Stimulated activated CD8-positive, alpha-beta memory T cell treated with anti-CD3 and anti-CD28 coated beads, Interleukin-12 subunit alpha, Interleukin-12 subunit beta, amount 100 ng/mL, for 1 hour (primary cell): ENCODE measurements around the gene PANX2.
"Not testable (repeated sequence)": the region's sequence is repeated elsewhere in the genome, so short reads cannot be mapped to it uniquely, and the experiment has no call there.

Experiments used
- DNase-seq: peaks from one replicate; pipeline ENCODE4 v3.0.0-alpha.2; 2020; ENCODE audit warnings: low read depth

Gene PANX2

DNA sequence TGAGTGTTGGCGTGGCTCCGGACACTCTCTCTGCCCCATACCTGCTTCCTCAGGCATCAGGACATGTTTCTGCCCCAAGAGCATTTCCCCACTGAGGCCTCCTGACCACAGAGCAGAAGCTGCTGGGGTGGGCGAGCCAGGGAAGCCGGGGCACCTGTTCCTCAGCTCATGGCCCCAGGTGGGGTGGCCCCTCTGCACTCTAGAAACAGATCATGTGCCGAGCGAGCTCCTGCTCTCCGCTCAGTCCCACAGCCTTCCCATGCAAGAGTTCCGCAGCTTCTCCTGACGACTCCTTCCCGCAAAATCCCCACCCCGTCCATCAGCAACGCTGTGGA lies 22.4 kb upstream of the PANX2 start:
- no peak for DNase-seq

DNA sequence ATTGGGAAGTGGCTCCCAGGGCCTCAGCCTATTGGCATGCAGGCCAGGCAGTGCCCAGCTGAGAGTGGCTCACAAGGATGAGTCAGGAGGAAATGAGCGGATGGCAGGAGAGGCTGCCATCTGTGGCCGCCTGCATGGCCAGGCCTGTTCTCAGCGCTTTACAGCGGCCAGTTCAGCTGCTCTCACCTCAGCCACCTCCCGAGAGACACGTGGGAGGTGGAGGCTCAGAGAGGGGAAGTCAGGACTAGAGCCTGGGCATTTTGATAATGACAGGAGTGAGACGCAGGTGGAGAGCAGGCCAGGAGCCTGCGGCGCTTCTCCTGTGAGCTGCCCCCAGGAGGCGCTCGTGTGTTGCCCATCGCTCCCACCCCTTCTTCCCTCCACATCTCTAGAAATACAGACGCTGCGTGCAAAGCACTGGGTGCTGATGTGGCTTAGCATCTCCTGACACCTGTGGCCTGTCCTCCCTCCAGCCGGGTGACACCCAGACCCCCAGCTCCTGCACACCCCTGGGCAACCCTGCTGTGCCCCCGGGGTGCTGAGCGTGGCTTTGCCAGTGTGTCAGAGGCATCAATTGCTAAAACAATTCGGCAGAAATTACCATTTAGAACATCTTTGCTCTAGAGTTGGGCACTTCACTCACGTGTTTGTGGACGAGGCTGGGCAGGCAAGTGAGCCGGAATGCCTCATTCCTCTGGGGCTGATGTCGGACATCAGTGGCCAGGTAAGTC lies 21.4 kb upstream of the PANX2 start:
- peak; percentile 50 for DNase-seq

DNA sequence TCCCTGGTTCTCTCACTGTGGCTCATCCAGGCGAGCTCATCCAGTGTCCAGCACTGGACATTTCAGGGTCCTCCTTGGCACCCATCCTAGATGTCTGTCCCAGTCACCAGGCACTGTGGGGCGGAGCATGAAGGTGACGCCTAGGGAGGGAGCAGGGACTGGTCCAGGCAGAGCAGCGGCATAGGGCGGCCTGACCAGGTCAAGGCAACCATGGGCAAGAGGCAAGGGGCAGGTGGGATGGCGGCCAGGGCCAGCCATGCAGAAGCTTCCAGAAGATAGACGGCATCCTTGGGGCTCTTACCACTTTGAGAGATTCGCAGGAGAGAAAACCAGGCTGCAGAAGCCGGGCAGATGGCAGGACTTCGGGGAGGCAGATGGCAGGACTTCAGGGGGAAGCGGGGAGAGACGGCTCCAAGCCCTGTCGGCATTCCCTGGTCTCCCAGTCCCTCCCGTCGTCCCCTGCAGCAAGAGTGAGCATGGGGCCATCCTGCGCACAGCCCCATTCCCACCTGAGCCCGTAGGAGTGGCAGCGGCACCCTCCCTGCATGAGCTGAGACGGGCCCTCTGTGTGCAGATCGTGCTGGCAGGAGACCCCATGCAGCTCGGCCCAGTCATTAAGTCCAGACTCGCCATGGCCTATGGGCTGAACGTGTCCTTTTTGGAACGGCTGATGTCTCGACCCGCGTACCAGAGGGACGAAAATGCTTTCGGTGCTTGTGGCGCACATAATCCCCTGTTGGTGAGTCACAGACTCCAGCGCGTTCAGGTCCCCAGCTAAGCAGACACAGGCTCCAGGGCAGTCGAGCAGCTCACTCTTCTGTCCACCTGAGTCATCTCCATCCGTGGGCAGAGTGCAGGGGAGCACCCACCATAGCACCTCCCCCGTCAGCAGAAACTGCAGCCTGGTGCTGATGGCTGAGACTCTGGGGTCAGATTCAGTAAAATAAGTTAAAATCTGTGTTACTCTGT lies 20.1 kb upstream of the PANX2 start:
- no peak for DNase-seq

DNA sequence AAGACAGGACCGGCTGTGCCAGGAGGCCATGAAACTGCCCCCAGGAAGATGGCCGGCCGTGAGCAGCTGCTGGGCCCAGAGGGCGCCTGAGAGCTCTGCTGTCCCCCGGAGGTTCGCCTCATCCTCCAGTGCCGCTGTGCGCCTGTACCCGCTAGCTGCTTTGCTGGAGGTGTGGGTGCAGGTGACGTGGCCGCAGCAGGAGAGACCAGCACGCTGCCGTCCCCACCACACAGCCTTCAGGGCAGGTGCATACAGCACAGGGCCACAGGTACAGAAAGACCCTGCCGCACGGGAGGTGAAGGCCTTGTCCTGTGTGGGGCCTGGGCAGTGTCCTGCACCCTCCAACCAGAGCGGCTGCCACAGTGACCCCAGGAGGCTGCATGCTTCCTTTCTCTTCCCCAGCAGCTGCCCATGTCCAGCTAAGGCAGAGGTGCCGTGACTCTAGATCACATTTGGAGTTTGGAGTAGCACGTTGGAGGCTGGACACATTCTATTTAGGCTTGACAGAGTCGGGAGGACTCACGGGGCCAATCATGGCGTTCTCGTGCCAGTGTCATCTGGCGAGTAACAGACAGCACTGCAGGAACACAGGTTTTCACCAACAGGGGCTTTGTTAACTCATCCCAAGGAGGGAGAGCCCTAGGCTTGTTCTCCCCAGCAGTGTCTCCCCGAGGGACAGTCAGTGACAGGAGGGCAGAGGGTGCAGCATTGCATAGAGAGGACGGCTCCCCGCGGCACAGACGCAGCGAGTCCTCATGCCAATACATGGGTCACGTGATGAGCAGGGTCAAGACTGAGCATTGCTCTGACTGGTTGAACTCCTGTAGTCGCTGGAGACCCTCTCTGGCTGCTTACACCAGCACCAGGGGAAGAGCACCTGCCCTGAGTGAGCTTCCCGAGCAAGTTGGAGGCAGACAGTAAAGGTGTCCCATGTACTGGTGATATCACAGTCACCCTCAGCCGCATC lies 18.7 kb upstream of the PANX2 start:
- no peak for DNase-seq

DNA sequence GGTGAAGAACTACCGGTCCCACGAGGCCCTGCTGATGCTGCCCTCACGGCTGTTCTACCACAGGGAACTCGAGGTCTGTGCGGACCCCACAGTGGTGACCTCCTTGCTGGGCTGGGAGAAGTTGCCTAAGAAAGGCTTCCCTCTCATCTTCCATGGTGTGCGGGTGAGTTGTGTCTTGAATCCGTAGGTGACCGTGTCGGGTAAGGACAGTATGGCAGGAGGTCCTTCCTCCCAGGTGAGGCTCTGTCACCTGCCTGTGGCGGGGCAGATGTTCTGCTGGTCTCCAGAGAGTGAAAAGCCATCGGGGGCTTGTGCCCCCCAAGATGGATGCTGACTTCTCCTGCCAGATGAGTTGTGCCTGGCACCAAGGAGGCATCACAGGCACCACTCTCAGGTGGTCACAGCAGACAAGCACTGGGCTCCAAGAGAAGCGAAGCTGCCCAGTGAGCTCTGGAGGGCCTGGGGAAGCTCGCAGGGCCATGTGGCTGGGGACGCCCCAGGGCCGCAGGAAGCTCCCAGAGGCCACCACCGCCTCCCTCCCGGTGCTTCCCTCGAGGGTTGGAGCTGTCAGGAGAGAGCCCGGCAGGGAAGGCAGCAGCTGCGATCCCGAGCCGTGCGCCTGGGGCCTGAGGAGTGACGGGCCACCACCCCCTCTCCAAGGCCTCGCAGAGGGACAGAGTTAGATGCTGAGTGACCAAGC lies 17.3 kb upstream of the PANX2 start:
- no peak for DNase-seq

DNA sequence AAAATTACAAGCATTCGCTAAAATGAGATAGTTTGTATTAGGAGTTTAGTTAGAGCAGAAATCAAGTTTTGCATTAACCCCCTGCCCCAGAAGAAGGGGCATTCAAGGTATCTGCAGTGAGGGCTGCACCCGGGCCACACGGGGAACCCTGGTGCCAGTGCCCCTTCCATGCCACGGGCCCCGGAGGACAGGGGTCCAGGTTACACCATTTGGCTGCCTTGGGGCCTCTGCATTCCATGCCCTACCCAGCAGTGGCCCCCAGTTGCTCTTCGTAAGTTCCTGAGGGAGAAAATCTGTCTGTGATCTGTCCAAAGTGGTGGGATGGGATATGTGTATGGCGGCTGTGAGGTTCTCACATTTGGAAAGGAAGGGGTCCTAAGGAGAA lies 16.8 kb upstream of the PANX2 start:
- DNase-seq, result no peak

DNA sequence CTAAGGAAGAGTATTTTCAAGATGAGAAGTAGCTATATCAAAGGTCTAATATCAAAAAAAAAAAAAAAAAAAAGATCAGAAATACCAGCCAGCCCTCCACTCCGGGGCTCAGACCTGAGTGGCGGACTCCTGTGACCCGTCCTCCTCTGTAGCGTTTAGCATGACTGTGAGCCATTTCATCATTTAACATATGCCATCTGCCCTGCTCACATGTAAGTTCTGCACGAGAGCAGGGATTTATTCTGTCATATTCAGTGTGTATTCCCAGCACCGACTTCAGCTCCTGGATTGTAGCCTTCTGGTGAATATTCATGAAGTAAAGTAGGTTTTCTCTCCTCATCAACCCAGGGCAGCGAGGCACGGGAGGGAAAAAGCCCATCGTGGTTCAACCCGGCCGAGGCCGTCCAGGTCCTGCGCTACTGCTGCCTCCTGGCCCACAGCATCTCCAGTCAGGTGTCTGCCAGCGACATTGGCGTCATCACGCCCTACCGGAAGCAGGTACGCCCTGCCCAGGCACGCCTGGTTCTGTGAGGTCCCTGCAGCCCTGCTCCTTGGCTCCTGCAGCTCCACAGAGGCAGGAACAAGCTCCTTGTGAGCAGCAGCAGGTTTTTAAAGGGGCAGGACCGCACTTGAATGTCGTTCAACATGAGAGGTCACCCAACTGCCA lies 12.7 kb upstream of the PANX2 start:
- DNase-seq, result no peak

DNA sequence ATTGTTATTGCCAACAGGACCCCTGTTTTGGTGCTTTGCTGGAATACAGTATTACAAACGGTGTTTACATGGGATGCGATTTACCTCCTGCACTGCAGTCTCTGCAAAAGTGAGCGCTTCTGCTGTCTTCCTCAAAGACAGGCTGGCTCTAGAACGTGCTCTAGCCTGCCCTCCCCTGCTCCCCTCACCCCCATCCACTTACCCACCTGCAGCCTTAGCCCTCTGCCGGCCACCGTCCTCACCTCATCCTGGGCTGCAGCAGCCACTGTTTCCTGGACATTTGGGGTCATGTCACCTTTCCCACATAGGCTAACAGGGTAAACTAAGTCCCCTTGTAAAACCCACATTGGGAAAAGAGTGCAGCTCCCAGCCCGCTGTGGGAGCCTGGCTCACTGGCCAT lies 9.6 kb upstream of the PANX2 start:
- no peak for DNase-seq

DNA sequence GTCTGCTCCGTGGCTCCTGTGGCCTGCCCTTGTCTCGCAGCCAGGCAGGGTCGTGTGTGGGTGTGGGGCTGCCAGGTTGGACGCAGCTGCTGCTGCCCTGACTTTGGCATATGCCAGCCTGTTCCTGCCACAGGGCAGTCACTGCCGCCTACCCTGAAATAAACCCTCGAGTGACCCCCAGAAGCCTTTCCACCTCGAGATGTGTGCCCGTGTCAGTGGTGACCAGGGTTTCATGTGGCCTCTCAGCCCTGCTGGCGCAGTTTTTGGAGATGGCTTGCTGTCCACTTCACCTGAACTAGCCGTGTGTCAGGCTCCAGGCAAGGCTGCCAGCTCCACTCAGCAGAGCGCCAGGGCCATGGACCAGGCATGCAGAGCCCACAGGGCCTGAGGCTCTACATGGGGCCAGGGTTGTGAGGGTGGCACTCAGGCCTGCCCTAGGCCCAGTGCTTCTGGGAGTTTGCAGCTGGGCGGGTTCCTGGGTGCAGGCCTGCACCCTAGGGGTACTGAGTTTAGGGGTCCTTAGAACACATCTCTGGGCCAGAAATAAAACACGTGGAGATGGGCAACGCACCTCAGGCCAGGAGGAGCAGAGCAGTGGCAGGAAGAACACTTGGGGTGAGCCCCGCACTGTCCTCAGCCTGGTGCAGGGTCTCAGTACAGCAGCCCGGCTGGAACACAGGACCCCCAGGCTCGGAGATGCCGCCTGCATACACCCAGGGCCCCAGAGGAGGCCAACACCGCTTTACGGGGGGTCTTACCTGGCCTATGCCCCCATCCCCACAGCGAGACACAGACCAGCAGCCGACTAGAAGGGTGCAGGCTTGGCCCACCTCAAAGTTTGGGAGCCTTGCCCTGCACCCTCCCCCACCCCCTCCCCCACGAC lies 8.8 kb upstream of the PANX2 start:
- no peak for DNase-seq

DNA sequence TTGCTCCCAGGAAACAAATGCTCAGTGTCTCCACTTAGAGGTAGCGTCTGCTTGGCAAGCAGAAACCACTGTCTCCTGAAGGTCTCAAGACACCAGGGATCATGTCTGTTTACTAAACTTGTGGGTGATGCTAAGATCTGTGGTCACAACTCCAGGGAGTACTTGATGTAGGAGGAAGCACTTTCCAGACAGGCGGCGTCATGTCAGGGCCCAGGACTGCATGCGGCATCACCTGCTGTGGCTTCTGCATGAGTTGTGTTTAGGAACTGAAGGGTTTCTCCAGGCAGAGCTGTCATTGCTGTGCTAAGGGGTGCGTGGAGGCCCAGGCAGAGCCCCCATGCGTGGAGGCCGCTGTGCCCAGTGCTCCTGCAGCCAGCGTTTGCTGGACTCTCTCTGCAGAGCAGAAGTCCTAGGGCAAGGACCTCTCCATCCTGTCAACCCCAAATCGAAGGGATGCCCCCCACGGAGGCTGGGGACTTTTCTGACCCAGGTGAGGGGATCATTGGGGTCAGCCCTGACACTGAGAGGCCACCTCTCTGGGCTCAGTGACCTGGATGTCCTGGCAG lies 8.1 kb upstream of the PANX2 start:
- DNase-seq, result no peak

DNA sequence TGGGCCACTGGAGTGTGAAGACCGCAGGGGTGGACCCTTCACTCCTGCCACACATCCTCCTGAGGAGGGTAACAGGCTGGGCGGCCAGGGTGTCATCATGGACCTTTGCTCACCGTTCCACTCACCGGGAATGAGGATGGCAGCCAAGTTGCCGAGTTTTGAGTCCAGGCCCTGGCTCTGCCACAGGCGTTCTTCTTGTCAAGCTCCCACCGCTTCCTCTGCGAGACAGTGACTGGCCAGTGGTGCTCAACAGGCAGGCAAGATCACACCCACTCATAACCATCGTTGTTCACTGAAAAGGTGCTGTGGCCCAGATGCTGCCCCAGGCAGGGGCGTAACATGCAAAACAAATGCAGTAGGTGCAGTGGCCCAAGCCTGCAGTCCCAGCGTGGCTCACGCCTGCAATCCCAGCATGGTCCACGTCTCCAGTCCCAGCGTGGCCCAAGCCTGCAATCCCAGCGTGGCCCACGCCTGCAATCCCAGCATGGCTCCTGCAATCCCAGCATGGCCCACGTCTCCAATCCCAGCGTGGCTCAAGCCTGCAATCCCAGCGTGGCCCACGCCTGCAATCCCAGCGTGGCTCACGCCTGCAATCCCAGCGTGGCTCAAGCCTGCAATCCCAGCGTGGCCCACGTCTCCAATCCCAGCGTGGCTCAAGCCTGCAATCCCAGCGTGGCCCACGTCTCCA lies 5.0 kb upstream of the PANX2 start:
- DNase-seq, result no peak

DNA sequence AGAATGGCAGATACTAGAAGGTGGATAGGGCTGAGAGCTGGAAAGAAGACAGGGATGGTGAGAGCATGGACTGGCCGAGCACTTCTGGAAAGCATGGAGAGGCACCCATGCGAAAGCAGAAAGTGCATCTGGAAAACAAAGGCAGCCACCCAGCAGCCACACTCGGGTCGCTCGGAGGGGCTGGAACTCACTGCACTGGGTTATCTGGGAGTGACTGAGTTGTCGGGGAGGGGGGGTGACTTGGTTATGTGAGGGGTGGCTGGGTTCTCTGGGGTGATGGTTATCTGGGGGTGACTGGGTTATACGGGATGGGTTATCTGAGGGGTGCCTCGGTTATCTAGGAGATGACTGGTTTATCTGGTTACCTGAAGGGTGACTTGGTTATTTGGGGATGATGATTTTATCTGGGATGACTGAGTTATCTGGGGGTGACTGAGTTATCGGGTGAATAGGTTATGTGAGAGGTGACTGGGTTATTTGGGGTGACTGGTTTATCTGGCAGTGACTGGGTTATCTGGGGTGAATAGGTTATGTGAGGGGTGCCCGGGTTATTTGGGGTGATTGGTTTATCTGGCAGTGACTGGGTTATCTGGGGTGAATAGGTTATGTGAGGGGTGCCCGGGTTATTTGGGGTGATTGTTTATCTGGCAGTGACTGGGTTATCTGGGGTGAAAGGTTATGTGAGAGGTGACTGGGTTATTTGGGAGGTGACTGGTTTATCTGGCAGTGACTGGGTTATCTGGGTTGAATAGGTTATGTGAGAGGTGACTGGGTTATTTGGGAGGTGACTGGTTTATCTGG lies 2.6 kb upstream of the PANX2 start:
- no peak for DNase-seq

DNA sequence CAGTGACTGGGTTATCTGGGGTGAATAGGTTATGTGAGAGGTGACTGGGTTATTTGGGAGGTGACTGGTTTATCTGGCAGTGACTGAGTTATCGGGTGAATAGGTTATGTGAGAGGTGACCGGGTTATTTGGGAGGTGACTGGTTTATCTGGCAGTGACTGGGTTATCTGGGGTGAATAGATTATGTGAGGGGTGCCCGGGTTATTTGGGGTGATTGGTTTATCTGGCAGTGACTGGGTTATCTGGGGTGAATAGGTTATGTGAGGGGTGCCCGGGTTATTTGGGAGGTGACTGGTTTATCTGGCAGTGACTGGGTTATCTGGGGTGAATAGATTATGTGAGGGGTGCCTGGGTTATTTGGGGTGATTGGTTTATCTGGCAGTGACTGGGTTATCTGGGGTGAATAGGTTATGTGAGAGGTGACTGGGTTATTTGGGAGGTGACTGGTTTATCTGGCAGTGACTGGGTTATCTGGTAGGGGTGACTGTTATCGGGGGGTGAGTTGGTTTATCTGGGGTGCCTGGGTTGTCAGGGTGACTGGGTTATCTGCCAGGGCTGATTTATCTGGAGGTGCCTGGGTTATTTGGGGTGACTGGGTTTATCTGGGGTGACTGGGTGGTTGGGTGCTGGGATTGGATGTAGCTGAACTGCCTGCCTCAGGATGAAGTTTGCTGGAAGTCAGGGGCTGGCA lies 1.9 kb upstream of the PANX2 start:
- DNase-seq, result not testable (repeated sequence)

DNA sequence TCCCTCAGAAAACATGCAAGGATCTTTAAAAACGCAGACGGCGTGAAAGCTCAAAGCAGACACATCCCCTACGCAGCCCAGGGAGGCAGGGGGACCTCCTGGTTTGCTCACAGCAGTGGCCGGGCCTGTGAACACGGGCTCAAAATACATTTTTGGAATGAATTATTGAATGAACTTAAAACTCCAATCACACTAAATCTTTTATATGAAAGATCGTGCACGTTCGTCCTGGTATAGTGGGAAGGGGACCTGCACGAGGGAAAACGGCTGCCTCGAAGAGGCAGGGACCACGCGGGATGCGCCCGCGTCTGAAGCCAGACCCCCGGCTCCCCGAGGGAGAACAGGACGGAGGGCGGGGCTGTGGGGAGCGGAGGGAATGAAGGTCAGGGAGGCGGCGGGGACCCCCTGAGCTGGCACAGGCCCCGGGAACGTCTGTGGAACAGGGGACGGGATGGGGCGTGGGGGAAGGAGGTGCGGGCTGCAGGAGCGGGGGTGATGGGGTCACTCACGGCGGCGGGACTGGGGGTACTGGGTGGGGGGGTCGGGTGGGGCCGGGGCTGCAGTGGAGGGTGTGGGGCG lies 1.3 kb upstream of the PANX2 start:
- DNase-seq, result no peak

DNA sequence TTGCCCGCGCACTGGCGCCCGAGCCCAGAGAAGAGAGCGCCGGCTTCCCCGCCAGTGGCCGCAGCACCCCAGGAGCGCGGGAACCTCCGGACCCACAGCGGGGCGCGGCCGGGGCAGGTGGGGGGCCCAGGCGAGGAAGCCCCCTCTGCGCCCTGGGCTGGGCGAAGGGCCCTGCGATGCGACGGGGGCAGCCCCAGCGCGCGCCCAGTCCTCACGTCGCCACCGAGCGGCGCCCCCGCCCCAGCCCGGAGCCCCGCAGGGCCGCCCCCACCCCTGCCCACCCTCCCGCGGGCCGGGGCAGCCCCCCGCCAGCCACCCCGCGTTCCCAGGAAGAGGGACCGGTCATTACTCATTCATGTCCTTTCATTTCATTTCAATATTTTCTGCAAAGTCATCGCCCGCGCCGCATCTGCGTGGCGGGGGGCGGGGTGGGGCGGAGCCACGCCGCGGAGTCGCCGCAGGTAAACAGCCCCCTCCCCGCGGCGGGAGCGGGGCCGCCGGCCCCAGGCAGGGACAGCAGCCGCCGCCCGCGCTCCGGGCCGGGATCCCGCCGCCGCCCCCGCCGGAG lies 673 bp upstream of the PANX2 start:
- DNase-seq, result no peak

DNA sequence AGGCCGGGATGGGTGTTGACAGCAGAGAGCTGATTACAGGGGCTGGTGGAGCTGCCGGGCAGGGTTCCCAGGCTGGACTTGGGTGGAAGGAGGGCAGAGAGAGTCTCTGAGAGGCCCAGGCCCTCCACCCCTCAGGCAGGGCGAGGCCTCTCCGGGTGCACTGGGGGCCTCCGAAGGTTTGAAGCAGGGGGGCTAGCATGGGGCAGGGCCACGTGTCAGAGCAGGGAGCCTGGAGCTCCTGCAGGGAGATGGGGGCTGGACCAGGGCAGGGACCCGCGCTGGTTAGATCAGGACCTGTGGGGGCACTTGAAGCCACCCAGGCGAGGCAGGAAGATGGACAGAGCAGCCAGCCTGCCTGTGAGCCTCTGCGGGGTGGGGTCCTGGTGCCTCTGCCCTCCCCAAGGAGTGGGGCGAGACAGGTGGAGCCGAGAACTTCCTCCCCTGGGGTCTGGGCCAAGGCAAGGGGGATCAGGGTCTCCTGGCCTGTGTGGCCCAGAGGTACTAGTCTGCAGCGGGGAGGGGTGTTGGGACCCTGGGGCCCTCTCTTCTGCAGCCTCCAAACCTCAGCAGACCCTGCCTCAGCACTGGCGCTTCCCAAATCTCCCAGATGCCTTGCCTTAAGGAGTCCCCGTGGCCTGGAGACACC lies 911 bp downstream of the PANX2 start:
- DNase-seq, result no peak
